ENCODE measurements around the gene RAB8B.

- TF ChIP-seq CTCF (IDR thresholded peaks at IDR 0.05; ENCODE audit: low read depth, low read length, missing input control) (no peak), TAF1 (conservative IDR thresholded peaks at IDR 0.05) (no peak)
Measured at GRCh38 chr15:63227689-63228088, 38.3 kb downstream of the RAB8B start.
